ENCODE results near the gene URB1.
"Not testable (repeated sequence)": the region's sequence is repeated elsewhere in the genome, so short reads cannot be mapped to it uniquely, and the experiment has no call there.

The URB1 gene

GRCh38 chr21:32282992-32283391 is 109.8 kb downstream of the URB1 start:
- no peak for DNase-seq (ENCODE audit: low read depth in 2 of 2)

GRCh38 chr21:32281531-32281930 is 111.3 kb downstream of the URB1 start:
- DNase-seq (ENCODE audit: low read depth in 2 of 2) = no peak

GRCh38 chr21:32279377-32279680 is 113.5 kb downstream of the URB1 start:
- DNase-seq (ENCODE audit: low read depth in 2 of 2) = no peak

- peak; percentile 96 to 98 for DNase-seq (ENCODE audit: low read depth in 2 of 2)
Observed at GRCh38 chr21:32278518-32279376, 114.1 kb downstream of the URB1 start, which contains the start of gene MIS18A. Gene MIS18A (minus strand): TSS chr21:32279049. CDS start chr21:32279014, 35 bp downstream.

- no peak for DNase-seq (ENCODE audit: low read depth in 2 of 2)
Observed at GRCh38 chr21:32278103-32278502, 114.7 kb downstream of the URB1 start.

- DNase-seq (ENCODE audit: low read depth in 2 of 2) = no peak
Observed at GRCh38 chr21:32276671-32277070, 116.1 kb downstream of the URB1 start.

GRCh38 chr21:32270748-32271147 is 122.1 kb downstream of the URB1 start:
- DNase-seq (ENCODE audit: low read depth in 2 of 2) = no peak

- DNase-seq (ENCODE audit: low read depth in 2 of 2) = not testable (repeated sequence)
Observed at GRCh38 chr21:32265321-32265720, 127.5 kb downstream of the URB1 start.

GRCh38 chr21:32261929-32262328 is 130.9 kb downstream of the URB1 start:
- DNase-seq (ENCODE audit: low read depth in 2 of 2) = no peak

Measured in stimulated activated CD8-positive, alpha-beta memory T cell treated with anti-CD3 and anti-CD28 coated beads, Interleukin-2, amount 100 ng/mL, for 1 hour (primary cell).